GM18858 (cell line): ENCODE results near the gene S100A11.
A peak's percentile ranks its signal among the peaks of the same experiment; 100 is the strongest.
"Not testable (repeated sequence)": the region's sequence is repeated elsewhere in the genome, so short reads cannot be mapped to it uniquely, and the experiment has no call there.

ENCODE experiments used
- ATAC-seq: cut with Tn5 transposase; IDR thresholded peaks from one replicate; pipeline ENCODE4 v1.9.1; 2021; ENCODE audit not compliant: unreplicated experiment

S100A11 gene

GRCh38 chr1:152036267-152037216 is at the start of gene S100A11:
S100A11 (minus strand) TSS chr1:152037004; CDS start chr1:152036915, 89 bp downstream.
- no peak for ATAC-seq

DNA sequence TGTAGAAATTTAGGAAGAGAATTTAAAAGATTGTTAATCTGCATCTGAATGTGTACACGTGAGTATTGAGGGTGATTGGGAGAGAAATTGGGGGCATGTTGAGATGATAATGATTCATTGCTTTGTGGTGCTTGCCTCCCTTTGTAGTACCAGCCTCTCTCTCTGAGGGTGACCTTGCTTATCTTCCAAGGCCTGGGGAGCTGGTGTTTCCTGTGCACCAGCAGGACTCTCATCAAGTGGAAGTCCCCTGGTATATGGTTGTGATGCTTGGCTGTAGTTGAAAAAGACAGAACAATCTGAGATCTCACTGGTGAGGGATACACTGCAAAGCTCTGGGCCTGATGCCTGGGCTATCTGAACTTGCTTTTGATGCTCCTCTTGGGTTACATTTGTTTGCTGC is 48.0 kb upstream of the S100A11 start:
- no peak for ATAC-seq

- not testable (repeated sequence) for ATAC-seq
Measured at GRCh38 chr1:152081026-152081425, 44.2 kb upstream of the S100A11 start.

DNA sequence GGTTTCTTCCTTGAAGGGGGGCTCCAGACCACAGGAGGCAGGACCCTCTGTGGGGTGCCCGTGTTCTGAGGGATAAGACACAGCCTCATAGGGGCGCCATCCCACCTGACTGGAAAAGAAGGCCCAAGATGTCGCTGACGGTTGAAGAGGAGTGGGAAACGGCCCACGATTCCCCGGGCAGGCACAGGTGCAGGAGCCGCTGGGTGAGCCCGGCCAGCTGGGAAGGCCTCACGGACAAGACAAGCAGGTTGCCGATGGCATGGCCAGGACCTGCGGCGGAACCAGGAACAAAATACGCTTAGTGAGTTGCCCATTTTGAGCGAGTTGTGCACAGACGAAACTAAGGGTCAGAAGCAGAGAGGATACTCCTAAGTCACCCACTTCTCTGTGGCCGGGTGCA is 43.7 kb upstream of the S100A11 start:
- not testable (repeated sequence) for ATAC-seq

DNA sequence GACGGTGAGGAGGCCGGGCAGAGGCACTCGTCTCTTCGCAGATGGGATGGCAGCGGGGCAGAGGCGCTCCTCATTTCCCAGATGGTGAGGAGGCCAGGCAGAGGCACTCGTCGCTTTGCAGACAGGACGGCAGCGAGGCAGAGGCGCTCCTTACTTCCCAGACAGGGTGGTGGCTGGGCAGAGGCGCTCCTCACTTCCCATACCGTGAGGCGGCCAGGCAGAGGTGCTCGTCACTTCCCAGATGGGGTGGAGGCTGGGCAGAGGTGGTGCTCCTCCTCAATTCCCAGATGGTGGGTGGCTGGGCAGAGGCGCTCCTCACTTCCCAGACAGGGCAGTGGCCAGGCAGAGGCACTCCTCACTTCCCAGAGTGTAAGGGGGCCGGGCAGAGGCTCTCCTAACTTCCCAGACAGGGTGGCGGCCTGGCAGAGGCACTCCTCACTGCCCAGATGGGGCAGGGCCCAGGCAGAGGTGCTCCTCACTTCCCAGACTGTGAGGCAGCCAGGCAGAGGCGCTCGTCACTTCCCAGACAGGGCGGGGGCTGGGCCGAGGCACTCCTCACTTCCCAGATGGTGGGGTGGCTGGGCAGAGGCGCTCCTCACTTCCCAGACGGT is 42.1 kb upstream of the S100A11 start:
- no peak for ATAC-seq

DNA sequence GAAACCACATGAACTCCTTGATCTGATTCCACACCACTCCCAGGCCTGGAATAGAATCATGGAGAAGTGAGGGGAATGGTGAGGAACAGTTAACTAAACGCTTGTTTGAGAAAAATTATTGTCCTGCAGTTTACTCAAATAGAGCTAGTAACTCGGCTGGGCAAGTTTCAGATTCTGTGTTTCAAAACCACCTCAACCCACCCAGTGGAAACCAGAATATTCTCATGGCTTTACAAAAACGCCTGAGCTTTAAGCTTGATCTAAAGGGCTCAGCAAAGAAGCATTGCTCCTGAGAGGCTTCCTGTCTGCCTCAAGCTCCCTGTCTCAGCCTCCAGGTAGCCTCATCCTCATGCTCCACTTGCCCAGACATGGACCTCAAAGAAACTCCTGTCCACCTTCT is 35.5 kb upstream of the S100A11 start:
- no peak for ATAC-seq

GRCh38 chr1:152071123-152071522 is 34.3 kb upstream of the S100A11 start:
- no peak for ATAC-seq

- no peak for ATAC-seq
Measured at GRCh38 chr1:152067929-152068328, 31.1 kb upstream of the S100A11 start.

GRCh38 chr1:152067150-152067549 is 30.3 kb upstream of the S100A11 start:
- no peak for ATAC-seq

DNA sequence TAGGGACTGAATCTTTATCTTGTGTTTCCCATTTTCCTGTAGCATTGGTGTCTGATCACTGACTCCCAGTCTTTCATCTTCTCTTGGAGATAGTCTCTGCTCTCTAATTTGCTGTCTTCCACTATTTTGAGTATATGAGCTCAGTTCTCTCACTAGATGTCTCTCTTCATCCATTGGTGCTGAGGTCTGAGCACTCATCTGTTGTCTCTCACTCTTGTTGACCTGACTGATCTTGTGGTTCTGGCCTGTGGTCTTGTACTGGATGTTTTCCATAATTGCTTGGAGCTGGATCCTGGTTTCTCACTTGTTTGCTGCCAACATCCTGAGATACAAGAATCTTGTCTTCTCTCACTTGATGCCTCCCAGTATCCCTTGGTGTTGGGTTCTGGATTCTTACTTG is 25.1 kb upstream of the S100A11 start:
- no peak for ATAC-seq

- ATAC-seq: no peak
Measured at GRCh38 chr1:152053375-152053774, 16.6 kb upstream of the S100A11 start.

- ATAC-seq: no peak
Measured at GRCh38 chr1:152052606-152053005, 15.8 kb upstream of the S100A11 start.

- ATAC-seq: no peak
Measured at GRCh38 chr1:152050886-152051675, 14.3 kb upstream of the S100A11 start.

- no peak for ATAC-seq
Measured at GRCh38 chr1:152049291-152050083, 12.7 kb upstream of the S100A11 start.

DNA sequence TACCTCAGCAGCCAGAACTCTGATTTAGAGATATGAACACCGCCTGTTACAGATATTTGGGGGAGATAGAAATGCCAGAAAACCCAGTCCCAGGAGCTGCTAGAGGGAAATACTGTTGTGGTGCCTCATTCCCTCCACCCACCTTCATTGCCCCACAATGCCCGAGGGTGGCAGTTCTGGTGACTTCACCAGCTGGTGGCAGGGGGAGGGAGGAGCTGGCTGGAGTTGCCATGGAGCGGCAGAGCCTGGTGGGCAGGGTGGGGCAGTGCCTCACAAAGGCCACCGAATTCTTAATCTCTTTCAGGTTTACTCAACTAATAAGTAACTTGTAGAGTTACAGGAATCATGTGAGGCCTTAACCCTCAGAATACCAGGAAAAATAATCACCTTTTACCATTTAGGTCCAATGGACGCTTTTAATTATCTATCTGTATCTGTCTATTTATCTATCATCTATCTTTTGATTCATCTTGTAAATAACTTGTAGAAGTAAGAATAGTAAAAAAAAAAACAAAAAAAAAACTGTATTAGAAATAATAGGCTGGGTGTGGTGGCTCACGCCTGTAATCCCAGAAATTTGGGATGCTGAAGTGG is 11.7 kb upstream of the S100A11 start:
- no peak for ATAC-seq

DNA sequence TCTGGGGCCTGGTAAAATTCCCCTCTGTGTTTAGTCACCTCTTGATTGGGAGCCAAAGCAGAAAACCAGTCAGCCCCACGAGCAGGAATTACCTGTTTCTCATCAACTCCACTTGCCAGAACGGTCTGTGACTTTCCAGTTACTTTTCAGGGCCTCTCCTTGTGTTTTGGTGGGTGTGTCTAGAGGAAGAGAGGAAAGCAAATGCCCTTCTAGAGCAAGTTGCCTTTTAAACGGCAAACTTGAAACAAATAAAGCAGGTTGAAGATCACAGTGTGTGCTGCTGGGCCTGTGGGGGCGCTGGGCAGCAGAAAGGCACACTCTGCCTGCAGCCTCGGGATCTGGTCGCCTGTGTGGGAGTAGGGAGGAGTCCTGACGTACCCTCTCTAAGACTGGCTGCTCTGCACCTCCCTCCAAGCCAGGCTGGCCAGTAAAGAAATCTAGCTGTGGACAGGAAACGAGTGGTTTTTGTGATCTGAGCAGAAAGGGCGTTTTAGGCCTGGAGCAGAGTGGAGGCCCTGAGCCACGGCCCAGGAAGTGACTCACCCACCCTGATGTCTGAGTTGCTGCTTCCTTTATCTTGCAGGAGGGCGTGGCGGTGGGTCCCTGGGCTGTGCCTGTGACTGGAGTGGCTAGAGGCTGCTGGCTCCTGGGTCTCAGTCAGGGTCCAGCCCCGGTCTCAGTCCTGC is 11.1 kb upstream of the S100A11 start:
- ATAC-seq: peak; percentile 86

DNA sequence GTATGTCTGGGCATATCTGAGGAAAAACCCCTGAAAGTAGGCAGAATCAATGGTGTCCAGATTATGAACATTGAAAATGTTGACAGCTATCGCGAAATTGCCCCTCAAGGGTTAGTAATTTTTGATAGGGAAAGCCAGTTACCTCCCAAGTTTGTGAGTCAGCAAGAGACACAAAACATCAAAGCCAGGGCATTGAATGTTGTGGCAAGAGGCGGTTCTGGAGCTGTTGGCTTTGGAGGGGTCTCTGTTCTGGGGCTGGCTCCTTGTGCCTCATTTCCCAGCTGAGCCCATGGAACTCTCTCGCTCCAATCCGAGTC is 10.6 kb upstream of the S100A11 start:
- no peak for ATAC-seq

DNA sequence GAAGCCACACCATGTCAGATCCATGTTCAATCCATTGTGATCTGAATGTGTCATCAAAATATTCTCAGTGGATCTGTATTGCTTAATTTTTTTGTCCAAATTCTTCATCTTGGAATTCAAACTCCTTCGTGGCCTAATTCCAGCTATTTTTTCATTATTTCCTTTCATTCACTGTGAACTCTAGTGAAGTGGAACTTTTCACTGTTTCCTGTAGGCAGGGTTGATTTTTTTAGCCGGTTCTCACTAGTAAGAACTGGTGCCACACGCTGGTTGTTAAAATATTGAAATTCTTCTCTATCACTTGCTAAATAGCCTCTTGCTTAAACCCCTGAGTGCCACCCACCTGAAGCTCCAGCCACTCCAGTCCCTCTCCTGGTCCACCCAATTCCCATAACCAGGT is 7.6 kb upstream of the S100A11 start:
- no peak for ATAC-seq

DNA sequence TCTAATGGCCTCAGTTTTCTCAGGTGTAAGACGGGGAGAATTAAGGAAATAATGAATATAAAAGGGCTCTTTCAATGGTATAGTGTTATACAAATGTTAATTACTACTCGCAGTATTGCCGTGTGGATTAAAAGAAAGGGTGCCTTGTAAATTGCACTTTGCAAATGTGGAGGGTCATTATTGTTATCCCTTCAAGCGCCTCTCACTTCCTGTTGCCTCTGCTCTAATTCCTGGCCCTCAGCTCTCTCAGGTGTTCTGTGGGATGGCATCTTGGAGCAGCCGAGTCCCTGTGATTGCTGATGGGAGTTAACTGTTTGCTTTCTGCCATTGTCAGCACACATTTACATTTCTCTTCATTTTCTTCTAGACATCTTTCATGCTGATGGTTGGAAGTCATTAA is 7.1 kb upstream of the S100A11 start:
- ATAC-seq: no peak

DNA sequence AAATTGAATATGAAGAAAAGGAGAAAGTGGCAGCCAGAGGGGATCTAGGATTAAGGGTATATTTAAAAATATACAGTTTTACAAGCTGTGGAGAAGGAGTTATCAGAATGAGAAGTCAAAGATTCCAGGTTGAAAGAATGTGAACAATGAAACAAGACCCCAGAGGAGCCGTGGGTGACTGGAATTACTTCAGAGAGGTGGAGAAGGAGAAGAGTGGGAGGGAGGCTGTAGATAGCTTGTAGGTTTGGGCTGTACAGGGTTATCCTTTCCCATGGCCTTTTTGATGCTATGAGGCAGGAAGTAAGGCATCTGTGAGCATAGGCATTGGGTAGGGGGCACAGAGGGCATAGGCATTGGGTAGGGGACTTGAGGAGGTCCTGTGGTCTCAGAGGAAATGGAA is 5.2 kb upstream of the S100A11 start:
- ATAC-seq: no peak
